ENCODE results near the gene GUCY2D. TPM values are rescaled to one million over a fixed set of nuclear protein-coding genes. Genes with fewer than 3 reads are reported as not detected.

GUCY2D gene
- total and polyA plus RNA-seq, 8 donors, result 0.25 TPM; not detected in 7

- H3K4me3 ChIP-seq, result no peak overlapping the region
- H3K9me3 ChIP-seq, result no peaks in the 10 kb centered on the region
- WGBS, 5 donors, result 13 to 21% (median 16%) methylated on average over 5 of the region's 5 CpGs
- peak in 1 of 2 donors; percentile 93 for DNase-seq
- no peak overlapping the region for H3K27ac ChIP-seq
- no peaks in the 10 kb centered on the region for H3K36me3 ChIP-seq
- H3K4me1 ChIP-seq, result peaks cover 0 to 16% (median 13%) of the 10 kb centered on the region in 4 donors
- TF ChIP-seq POLR2AphosphoS5 (IDR thresholded peaks at IDR 0.05), result peak in 1 of 3 donors; percentile 19
- no peak for TF ChIP-seq POLR2A (IDR thresholded peaks at IDR 0.05)
- no peak for TF ChIP-seq EP300 (IDR thresholded peaks at IDR 0.05)
- peak in 5 of 7 experiments; percentile 46 to 83 (median 68) for TF ChIP-seq CTCF (IDR thresholded peaks at IDR 0.05)
- intact Hi-C loops (cut with DNase I; ENCODE audit: low total_unique reads), result loop anchor here (10.0 kb wide), 1 partner anchor 94 kb away; no protein-coding TSS in a partner anchor
- H3K27me3 ChIP-seq, result peaks cover 0 to 16% (median 0%) of the 10 kb centered on the region in 3 donors
These were observed 13.7 kb upstream of the GUCY2D start for GRCh38 chr17:7988750-7989178.

GRCh38 chr17:7989781-7990655 lies 12.4 kb upstream of the GUCY2D start:
- Histone ChIP-seq H3K4me1 (peaks cover 0 to 16% (median 13%) of the 10 kb centered on the region in 4 donors), H3K27me3 (peaks cover 0 to 16% (median 0%) of the 10 kb centered on the region in 3 donors), H3K27ac (peak overlapping the region; percentile 58 to 80 (median 66)), H3K9me3 (no peaks in the 10 kb centered on the region), H3K36me3 (no peaks in the 10 kb centered on the region), H3K4me3 (peak overlapping the region; percentile 53 to 72 (median 60))
- TF ChIP-seq POLR2AphosphoS5 (IDR thresholded peaks at IDR 0.05), result peak in 1 of 3 donors; percentile 39
- peak in 6 of 7 experiments; percentile 86 to 97 (median 96) for TF ChIP-seq CTCF (IDR thresholded peaks at IDR 0.05)
- TF ChIP-seq EP300 (IDR thresholded peaks at IDR 0.05), result no peak
- peak; percentile 91 to 93 for DNase-seq
- WGBS, 5 donors, result 2 to 5% (median 3%) methylated on average over 38 to 59 of the region's 59 CpGs
- intact Hi-C loops (cut with DNase I; ENCODE audit: low total_unique reads), result loop anchor here (10.0 kb wide), 1 partner anchor 95 kb away; no protein-coding TSS in a partner anchor

GRCh38 chr17:7992516-7992915 lies 9.9 kb upstream of the GUCY2D start:
- TF ChIP-seq EP300 (IDR thresholded peaks at IDR 0.05), result no peak
- no peak for TF ChIP-seq POLR2A (IDR thresholded peaks at IDR 0.05)
- TF ChIP-seq CTCF (IDR thresholded peaks at IDR 0.05), result no peak
- no peak for TF ChIP-seq POLR2AphosphoS5 (IDR thresholded peaks at IDR 0.05)
- DNase-seq, result no peak
- Histone ChIP-seq H3K9me3 (no peaks in the 10 kb centered on the region), H3K4me1 (peaks cover 0 to 22% (median 16%) of the 10 kb centered on the region in 4 donors), H3K27ac (no peak overlapping the region), H3K27me3 (peaks cover 0 to 9% (median 0%) of the 10 kb centered on the region in 3 donors), H3K36me3 (no peaks in the 10 kb centered on the region), H3K4me3 (no peak overlapping the region)
- intact Hi-C loops (cut with DNase I; ENCODE audit: low total_unique reads), result no loop called here
- 84 to 92% (median 90%) methylated on average over 2 of the region's 2 CpGs for WGBS, 5 donors

GRCh38 chr17:7992924-7993323 lies 9.5 kb upstream of the GUCY2D start:
- Histone ChIP-seq H3K4me3 (no peak overlapping the region), H3K4me1 (peaks cover 0 to 25% (median 17%) of the 10 kb centered on the region in 4 donors), H3K9me3 (no peaks in the 10 kb centered on the region), H3K27ac (no peak overlapping the region), H3K36me3 (no peaks in the 10 kb centered on the region), H3K27me3 (peaks cover 0 to 11% (median 0%) of the 10 kb centered on the region in 3 donors)
- intact Hi-C loops (cut with DNase I; ENCODE audit: low total_unique reads), result no loop called here
- DNase-seq, result no peak
- 58 to 75% (median 62%) methylated on average over 3 of the region's 3 CpGs for WGBS, 5 donors
- TF ChIP-seq CTCF (IDR thresholded peaks at IDR 0.05), result no peak
- no peak for TF ChIP-seq POLR2AphosphoS5 (IDR thresholded peaks at IDR 0.05)
- no peak for TF ChIP-seq POLR2A (IDR thresholded peaks at IDR 0.05)
- no peak for TF ChIP-seq EP300 (IDR thresholded peaks at IDR 0.05)

Data from stomach (tissue), 9 donors.